HG02981 (cell line): ENCODE data around the gene DNAJC7.

Experiments used
- ATAC-seq: cut with Tn5 transposase; IDR thresholded peaks from one replicate; pipeline ENCODE4 v1.9.1; 2021; ENCODE audit warnings: mild to moderate bottlenecking, moderate library complexity; ENCODE audit not compliant: unreplicated experiment

Gene DNAJC7

GRCh38 chr17:41982026-41982760 lies 35.0 kb downstream of the DNAJC7 start:
- no peak for ATAC-seq

DNA sequence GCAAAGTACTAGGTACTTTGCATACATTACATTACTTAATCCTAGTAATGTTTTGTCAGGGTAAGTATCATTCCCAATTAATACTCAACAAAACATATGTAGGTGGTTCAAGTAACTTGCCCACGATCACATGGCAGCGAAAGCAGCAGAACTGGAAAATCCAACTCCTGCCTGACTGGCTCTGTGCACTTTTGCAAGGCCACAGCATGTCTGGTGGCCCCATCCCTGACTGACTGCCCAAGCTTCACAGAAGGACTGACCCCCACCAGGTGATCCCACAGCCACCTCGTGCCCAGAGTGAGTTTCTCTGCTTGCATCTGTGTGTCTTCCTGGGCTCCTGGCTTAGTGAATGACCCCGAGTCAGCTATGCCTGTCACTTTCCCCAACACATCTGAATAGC lies 39.2 kb downstream of the DNAJC7 start:
- ATAC-seq: no peak

DNA sequence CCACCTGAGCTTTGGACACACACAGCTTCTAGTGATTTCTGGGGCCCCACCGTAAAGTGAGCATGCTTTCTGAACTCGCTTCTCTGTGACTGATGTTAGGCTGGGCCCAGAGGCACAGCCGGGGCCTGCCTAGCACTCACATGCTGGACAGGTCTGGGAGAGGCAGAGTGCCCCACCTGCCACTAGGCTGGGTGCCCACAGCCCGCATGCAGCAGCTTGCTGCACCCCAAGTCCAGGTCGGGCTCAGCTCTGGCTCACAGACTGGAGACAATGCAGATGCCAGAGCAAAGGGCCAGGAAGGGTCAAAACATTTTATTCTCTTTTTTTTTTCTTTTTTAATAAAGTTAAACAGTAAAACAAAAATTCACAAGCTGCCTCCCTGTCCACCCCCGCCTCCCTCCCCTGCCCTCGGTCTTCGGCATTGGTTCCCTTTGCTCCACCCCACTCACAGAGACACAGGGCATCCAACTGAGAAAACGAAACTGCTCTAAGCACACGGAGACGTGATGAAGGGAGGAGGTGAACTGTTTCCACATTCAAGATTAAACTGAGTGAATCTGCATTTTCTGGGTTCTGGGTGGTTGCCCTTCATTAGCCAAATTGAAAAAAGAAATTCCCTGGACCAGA lies 41.0 kb downstream of the DNAJC7 start:
- no peak for ATAC-seq

GRCh38 chr17:41975099-41976083 lies 41.8 kb downstream of the DNAJC7 start:
- ATAC-seq: no peak

DNA sequence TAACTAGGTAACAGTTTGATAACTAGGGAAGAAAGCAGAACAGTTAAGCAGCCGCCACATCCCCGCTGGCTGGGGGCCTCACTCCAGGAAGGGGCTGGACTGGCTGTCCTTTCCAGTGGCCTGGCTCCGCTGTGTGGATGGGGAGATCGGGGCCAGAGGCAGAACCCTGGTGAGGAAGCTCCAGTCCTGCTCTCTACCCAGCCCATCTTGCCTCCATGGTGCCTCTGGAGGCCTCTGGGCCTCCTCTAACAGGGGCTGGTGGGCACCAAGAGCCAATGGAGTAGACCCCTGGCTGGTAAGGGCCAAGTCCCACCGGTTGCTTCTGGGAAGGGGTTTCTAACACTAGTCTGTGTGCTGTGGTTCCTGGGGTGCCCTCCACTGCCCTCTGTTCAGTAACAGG lies 42.6 kb downstream of the DNAJC7 start:
- ATAC-seq: no peak

GRCh38 chr17:41974031-41974430 lies 43.2 kb downstream of the DNAJC7 start:
- no peak for ATAC-seq

GRCh38 chr17:41973408-41973811 lies 43.8 kb downstream of the DNAJC7 start:
- ATAC-seq: no peak

DNA sequence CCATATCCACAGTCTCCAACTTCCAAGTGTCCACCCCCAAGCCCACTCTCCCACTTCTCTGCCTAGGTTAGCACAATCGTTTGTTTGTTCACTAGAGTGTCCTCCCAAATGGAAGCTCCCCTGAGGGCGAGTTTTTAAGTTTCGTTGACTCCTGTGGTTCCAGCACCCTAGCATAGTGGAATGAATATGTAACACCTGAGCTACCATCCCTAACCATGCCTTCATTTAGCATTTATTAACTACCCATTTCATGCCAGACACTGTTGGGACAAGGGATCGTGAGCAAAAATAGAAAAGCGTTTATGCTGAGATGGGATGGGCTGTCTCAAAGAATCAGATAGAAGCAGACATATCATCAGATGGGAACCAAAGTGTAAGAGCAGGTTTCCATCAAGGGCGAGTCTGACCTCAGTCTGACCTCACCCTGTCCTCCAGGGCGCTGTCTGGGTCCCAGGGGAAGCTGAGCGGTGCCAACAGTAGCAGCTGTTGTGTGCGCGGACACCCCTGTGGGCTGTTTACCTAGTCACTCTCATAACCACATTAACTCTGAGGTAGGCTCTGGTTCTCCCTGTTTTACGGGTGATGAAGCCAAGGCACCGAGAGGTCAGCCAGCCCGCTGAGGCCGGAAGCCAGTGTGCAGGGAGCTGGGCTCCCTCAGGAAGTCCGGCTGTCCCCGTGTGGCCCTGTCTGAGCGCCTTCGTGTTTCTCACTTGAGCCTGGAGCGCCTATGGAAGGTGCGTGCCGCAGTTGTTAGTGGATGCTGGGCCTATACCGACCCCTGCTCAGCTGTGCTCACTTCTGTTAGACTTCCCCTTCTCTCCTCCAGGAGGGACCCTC lies 44.5 kb downstream of the DNAJC7 start:
- no peak for ATAC-seq

DNA sequence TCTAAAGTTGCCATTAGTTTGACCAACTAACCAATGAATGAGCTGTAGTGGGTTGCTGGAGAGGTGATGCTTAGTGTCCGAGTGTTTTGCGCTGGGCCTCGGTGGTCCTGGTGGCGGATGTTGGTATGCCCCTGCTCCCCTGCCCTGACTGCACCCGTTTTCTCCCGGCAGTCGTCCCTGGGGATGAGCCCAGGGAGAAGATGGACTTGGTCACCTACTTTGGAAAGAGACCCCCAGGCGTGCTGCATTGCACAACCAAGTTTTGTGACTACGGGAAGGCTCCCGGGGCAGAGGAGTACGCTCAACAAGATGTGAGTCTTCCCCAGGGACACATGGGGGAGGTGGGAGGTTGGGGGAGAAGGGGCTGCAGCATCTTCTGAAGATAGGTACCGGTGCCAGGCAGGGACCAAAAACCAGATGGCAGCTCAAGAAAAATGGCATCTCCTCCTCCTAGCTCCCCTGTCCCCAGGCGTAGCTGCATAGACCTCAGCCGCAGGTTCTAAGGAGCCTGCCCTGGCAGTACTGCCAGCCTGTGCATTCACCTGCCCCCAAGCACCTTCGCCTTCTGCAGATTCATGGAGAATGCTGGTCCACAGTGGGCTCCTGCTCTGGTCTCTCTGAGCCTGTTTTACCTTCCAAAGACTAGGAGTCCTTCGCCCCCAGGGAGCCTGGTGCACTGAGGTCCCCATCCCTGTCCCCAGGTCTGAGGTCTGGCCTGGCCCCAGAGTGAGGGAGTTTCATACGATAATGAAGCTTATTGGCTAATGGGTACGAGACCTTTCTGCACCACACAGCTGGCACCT lies 45.3 kb downstream of the DNAJC7 start:
- no peak for ATAC-seq

DNA sequence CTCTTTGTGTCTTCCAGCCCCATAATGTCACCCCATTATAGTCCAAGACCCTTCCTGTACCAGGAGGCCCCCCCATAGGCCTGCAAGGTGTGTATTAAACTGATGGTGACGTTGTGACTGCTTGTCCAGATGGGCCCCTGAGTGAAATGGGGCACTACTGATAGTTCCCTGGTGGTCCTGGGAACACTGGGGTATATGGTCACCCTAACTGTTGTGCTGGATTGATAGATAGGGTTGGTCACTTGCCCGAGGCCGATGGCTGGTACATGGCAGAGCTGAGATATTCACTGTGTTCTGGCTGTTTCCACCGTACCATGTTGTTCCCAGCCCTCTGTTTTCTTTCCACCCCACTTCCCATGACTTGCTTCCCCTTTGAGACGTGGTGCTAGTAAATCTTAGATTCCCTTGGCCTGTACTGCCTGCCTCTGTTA lies 46.3 kb downstream of the DNAJC7 start:
- ATAC-seq: no peak

DNA sequence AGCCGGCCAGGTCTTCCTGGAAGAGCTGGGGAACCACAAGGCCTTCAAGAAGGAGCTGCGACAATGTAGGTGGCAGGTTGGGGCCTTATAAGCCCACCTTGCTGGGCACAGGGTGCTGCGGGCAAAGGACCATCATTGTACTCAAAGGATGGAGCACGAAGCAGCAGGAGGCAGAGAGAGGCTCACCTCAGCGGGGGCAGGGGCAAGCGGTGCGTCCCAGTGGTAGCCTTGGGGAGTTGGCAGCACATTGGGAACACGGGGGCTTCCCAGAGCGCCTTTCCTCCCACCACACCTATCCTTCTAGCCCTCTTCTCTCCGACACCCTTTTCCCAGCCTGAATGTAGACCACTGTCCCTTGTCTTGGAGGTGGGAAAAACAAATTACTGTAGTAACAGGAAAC lies 48.6 kb downstream of the DNAJC7 start:
- no peak for ATAC-seq

DNA sequence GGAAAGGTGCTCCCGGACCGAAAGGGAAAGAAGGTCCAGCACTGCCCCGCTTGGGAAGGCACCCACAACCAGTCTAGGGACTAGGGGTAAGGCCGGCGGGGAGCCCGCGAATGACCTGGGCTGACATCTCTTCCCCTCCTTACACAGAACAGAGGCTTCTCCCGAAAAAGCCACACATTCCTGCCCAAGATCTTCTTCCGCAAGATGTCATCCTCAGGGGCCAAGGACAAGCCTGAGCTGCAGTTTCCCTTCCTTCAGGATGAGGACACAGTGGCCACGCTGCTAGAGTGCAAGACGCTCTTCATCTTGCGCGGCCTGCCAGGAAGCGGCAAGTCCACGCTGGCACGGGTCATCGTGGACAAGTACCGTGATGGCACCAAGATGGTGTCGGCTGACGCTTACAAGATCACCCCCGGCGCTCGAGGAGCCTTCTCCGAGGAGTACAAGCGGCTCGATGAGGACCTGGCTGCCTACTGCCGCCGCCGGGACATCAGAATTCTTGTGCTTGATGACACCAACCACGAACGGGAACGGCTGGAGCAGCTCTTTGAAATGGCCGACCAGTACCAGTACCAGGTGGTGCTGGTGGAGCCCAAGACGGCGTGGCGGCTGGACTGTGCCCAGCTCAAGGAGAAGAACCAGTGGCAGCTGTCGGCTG lies 49.2 kb downstream of the DNAJC7 start:
- ATAC-seq: no peak

DNA sequence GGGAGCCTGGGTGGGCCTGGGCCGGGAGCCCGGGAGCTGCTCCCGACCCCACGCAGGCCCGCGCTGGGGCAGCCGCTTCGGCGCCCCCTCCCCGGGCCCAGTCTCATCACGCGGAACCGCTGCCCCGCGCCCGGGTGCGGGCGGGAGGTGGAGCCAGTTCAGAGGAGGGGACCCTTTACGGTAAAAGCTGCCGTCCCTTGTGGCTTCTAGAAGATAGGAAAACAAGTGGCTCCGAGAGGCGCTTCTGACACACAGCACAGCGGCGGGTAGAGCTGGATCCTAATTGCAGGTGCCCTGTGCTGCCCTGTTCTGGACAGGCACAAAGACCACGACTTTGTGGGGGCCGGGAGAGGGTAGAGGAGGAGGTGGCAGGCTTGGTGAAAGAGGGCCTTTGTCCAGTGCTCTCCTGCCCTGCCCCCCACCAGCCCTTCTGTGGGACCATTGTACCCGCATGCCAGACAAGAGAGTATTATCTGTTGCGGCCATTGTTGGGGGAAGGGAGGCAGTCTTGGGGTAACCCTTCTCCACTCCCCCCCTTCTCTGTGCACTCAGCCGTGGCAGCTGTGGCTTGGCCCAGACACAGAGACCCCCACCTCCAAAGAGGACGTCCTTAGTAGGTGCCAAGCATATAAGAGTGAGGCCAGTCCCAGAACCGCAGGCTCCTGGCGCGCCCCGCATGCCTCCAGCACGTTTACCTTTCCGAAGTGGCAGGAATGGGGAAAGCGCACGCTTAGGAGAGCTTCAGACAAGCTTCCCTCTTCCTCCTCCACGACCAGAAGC lies 49.9 kb downstream of the DNAJC7 start:
- peak; percentile 12 for ATAC-seq

DNA sequence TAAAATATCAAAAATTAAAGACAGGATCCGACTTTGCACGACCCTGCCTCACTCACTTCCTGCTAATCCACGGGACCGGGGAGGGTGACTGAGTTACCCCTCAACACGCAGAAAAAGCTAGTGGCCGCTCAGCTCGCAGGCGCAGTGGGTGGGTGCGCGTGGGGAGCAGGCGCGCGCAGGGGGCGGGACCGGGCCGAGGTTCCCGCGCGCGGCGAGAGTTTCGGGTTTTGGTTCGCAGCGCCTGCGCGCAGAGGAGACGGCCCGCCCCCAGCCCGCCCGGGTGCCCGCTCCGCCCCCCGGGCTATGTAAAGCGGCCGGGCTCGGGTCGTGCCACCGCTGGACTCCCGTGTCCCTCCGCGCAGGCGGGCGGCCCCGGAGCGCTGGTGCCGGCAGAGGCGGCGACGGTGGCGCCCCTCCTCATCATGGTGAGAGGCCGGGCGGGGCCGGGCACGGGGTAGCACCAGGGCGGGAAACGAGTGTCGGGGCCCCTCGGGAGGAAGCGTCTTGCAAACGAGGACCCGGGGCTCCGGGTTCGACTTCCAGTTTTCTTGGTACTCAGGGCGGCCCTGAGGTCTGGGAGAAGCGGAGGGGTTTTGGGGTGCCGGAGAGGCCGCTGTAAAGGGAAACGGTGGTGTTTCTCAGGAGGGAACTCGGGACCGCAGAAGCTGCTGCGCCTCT lies 50.6 kb downstream of the DNAJC7 start, which contains the start of gene CNP:
Gene CNP (plus strand): TSS at position 333 of the 678 bp plus-strand sequence. CDS start 90 bp downstream, at position 423.
- ATAC-seq: peak; percentile 67

- no peak for ATAC-seq
These were observed 51.4 kb downstream of the DNAJC7 start for GRCh38 chr17:41965694-41966462.

- no peak for ATAC-seq
These were observed 54.3 kb downstream of the DNAJC7 start for GRCh38 chr17:41962768-41963434.
